ENCODE data around the gene ALB.
"Not testable (repeated sequence)": the region's sequence is repeated elsewhere in the genome, so short reads cannot be mapped to it uniquely, and the experiment has no call there.

The ALB gene

GRCh38 chr4:73404042-73404441 lies at the start of gene ALB:
TSS of gene ALB (plus strand) at chr4:73404287. CDS start at chr4:73404328, 41 bp downstream.
- DNase-seq (ENCODE audit: extremely low spot score), result no peak
- ChIA-PET CTCF (interaction anchor here (0.5 kb wide), 1 partner anchor 95 kb away, joined by 3 read pairs; no protein-coding TSS in a partner anchor), POLR2A (no interaction called here)
- no peak for TF ChIP-seq CTBP1 (IDR thresholded peaks at IDR 0.05; ENCODE audit: borderline replicate concordance)
- TF ChIP-seq NFRKB (IDR thresholded peaks at IDR 0.05), result no peak
- TF ChIP-seq BHLHE40 (IDR thresholded peaks at IDR 0.05; ENCODE audit: borderline replicate concordance), result no peak
- no peak for TF ChIP-seq ARNT (IDR thresholded peaks at IDR 0.05)
- TF ChIP-seq FOXA1 (IDR thresholded peaks at IDR 0.05), result no peak
- no peak for TF ChIP-seq FOXM1 (IDR thresholded peaks at IDR 0.05; ENCODE audit: borderline replicate concordance)
- no peak for TF ChIP-seq FOXK2 (IDR thresholded peaks at IDR 0.05)
- TF ChIP-seq SUZ12 (IDR thresholded peaks at IDR 0.05), result no peak
- no peak for TF ChIP-seq ELF4 (IDR thresholded peaks at IDR 0.05)

DNA sequence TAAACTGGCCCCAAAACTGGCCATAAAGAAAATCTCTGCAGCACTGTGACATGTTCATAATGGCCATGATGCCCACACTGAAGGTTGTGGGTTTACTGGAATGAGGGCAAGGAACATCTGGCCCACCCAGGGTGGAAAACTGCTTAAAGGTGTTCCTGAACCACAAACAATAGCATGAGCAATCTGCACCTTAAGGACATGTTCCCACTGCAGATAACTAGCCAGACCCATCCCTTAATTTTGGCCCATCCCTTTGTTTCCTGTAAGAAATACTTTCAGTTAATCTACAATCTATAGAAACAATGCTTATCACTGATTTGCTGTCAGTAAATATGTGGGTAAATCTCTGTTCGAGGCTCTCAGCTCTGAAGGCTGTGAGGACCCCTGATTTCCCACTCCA lies 46.9 kb upstream of the ALB start:
- POLR2A ChIA-PET; DNase-seq (ENCODE audit: extremely low spot score); CTCF ChIA-PET: not testable (repeated sequence)

DNA sequence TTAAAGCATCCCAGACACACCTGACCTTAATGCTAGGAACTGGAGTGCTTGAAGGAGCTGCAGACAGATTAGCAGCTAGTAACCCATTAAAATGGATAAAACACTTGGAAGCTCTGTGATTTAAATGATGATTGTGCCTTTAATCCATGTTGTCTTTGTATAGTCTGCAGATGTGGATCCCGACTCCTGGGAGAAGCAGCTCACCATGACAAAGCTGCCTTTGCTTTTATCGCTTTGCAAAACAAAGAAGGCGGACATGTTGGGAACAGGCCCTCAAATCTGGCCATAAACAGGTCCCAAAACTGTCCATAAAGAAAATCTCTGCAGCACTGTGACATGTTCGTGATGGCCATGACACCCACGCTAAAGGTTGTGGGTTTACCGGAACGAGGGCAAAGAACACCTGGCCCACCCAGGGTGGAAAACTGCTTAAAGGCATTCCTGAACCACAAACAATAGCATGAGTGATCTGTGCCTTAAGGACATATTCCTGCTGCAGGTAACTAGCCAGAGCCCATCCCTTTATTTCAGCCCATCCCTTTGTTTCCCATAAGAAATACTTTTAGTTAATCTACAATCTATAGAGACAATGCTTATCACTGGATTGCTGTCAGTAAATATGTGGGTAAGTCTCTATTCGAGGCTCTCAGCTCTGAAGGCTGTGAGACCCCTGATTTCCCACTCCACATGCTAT lies 34.4 kb upstream of the ALB start:
- DNase-seq (ENCODE audit: extremely low spot score); POLR2A ChIA-PET; CTCF ChIA-PET: not testable (repeated sequence)

GRCh38 chr4:73375328-73375741 lies 28.8 kb upstream of the ALB start:
- ChIA-PET POLR2A (no interaction called here), CTCF (no interaction called here)
- DNase-seq (ENCODE audit: extremely low spot score), result no peak
- TF ChIP-seq PKNOX1 (IDR thresholded peaks at IDR 0.05), result no peak

DNA sequence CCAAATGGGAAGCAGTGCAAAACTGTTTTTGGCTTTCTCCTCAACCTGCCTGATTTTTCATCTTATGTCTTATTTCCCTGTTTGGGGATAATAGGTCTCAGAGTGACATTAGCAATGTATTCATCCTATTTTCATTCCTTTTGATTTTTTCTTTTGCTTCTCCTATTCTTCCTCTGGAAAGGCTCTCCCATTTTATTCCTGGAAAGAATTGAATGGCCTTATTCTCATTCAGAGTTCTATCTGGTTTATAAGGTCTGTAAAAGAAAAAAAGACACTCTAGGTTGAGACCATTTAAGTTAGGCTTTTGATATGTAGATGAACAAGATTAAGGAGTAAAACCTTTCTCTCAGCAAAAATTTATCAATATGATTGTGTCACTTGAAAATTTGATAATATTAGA lies 27.8 kb upstream of the ALB start:
- no peak for DNase-seq (ENCODE audit: extremely low spot score)
- TF ChIP-seq BHLHE40 (IDR thresholded peaks at IDR 0.05; ENCODE audit: borderline replicate concordance), result no peak
- TF ChIP-seq PKNOX1 (IDR thresholded peaks at IDR 0.05), result no peak
- TF ChIP-seq SUZ12 (IDR thresholded peaks at IDR 0.05), result no peak
- TF ChIP-seq FOXA1 (IDR thresholded peaks at IDR 0.05), result no peak
- TF ChIP-seq L3MBTL2 (conservative IDR thresholded peaks at IDR 0.05), result no peak
- no peak for TF ChIP-seq LEF1 (IDR thresholded peaks at IDR 0.05; ENCODE audit: borderline replicate concordance)
- no peak for TF ChIP-seq CTBP1 (IDR thresholded peaks at IDR 0.05; ENCODE audit: borderline replicate concordance)
- no peak for TF ChIP-seq TARDBP (IDR thresholded peaks at IDR 0.05)
- no peak for TF ChIP-seq ELF4 (IDR thresholded peaks at IDR 0.05)
- no peak for TF ChIP-seq SP1 (IDR thresholded peaks at IDR 0.05)
- no peak for TF ChIP-seq FOXM1 (IDR thresholded peaks at IDR 0.05; ENCODE audit: borderline replicate concordance)
- no peak for TF ChIP-seq NFRKB (IDR thresholded peaks at IDR 0.05)
- TF ChIP-seq FOXK2 (IDR thresholded peaks at IDR 0.05), result no peak
- TF ChIP-seq HDGF (IDR thresholded peaks at IDR 0.05; ENCODE audit: borderline replicate concordance), result no peak
- no peak for TF ChIP-seq ARNT (IDR thresholded peaks at IDR 0.05)
- no peak for TF ChIP-seq ZNF384 (IDR thresholded peaks at IDR 0.05)

GRCh38 chr4:73376976-73377375 lies 27.1 kb upstream of the ALB start:
- POLR2A ChIA-PET, result no interaction called here
- no peak for TF ChIP-seq NFRKB (IDR thresholded peaks at IDR 0.05)
- no peak for TF ChIP-seq FOXA1 (IDR thresholded peaks at IDR 0.05)
- no peak for TF ChIP-seq ELF4 (IDR thresholded peaks at IDR 0.05)
- TF ChIP-seq BHLHE40 (IDR thresholded peaks at IDR 0.05; ENCODE audit: borderline replicate concordance), result no peak
- no peak for TF ChIP-seq ARNT (IDR thresholded peaks at IDR 0.05)
- TF ChIP-seq LEF1 (IDR thresholded peaks at IDR 0.05; ENCODE audit: borderline replicate concordance), result no peak
- no peak for TF ChIP-seq TARDBP (IDR thresholded peaks at IDR 0.05)
- no peak for TF ChIP-seq SP1 (IDR thresholded peaks at IDR 0.05)
- TF ChIP-seq ZNF384 (IDR thresholded peaks at IDR 0.05), result no peak
- no peak for TF ChIP-seq HDGF (IDR thresholded peaks at IDR 0.05; ENCODE audit: borderline replicate concordance)
- TF ChIP-seq L3MBTL2 (conservative IDR thresholded peaks at IDR 0.05), result no peak
- TF ChIP-seq SUZ12 (IDR thresholded peaks at IDR 0.05), result no peak
- CTCF ChIA-PET, result no interaction called here

More for the DNA sequence above, 27.8 kb upstream of the ALB start:
- CTCF ChIA-PET, result no interaction called here
- POLR2A ChIA-PET, result no interaction called here

DNA sequence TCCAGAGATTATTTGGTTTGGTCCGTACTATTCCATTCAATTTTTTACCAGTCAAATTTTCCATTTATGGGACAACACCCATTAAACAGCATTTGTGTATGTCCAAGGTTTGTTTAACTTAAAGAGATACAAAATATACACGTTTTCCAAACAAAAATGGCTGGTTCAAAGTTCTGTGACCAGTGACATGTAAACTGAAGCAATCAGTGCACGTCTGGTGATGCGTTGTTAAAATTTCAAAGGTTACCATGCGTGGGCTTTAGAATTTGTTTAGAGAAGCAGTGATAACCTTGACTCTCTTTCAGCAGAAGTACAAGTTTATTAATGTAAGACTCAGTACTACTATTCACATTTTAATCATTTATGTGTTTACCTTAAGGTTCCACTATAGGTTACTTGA lies 25.2 kb upstream of the ALB start:
- no peak for TF ChIP-seq SP1 (IDR thresholded peaks at IDR 0.05)
- TF ChIP-seq L3MBTL2 (conservative IDR thresholded peaks at IDR 0.05), result no peak
- TF ChIP-seq ELF4 (IDR thresholded peaks at IDR 0.05), result no peak
- no peak for TF ChIP-seq ARNT (IDR thresholded peaks at IDR 0.05)
- no peak for TF ChIP-seq FOXA1 (IDR thresholded peaks at IDR 0.05)
- no peak for TF ChIP-seq SUZ12 (IDR thresholded peaks at IDR 0.05)
- no peak for TF ChIP-seq FOXM1 (IDR thresholded peaks at IDR 0.05; ENCODE audit: borderline replicate concordance)
- TF ChIP-seq HDGF (IDR thresholded peaks at IDR 0.05; ENCODE audit: borderline replicate concordance), result no peak
- TF ChIP-seq LEF1 (IDR thresholded peaks at IDR 0.05; ENCODE audit: borderline replicate concordance), result no peak
- TF ChIP-seq TARDBP (IDR thresholded peaks at IDR 0.05), result no peak
- TF ChIP-seq ZNF384 (IDR thresholded peaks at IDR 0.05), result no peak
- TF ChIP-seq PKNOX1 (IDR thresholded peaks at IDR 0.05), result no peak
- no peak for TF ChIP-seq FOXK2 (IDR thresholded peaks at IDR 0.05)
- TF ChIP-seq BHLHE40 (IDR thresholded peaks at IDR 0.05; ENCODE audit: borderline replicate concordance), result no peak
- TF ChIP-seq NFRKB (IDR thresholded peaks at IDR 0.05), result no peak
- no peak for TF ChIP-seq CTBP1 (IDR thresholded peaks at IDR 0.05; ENCODE audit: borderline replicate concordance)
- DNase-seq (ENCODE audit: extremely low spot score), result no peak
- CTCF ChIA-PET, result no interaction called here
- POLR2A ChIA-PET, result no interaction called here

More at GRCh38 chr4:73376976-73377375, 27.1 kb upstream of the ALB start:
- DNase-seq (ENCODE audit: extremely low spot score), result no peak
